Upper lobe of left lung (tissue), 4 donors: ENCODE results near the gene IGSF3.

ENCODE experiments used
- POLR2A ChIP-seq, 4 donors: fragments of 450-650 bp; IDR thresholded peaks; one replicate each; pipeline ENCODE4 v1.5.1; 2016 to 2017; ENCODE audit warnings: antibody characterized with exemption in 4 of 4, mild to moderate bottlenecking in 2 of 4
- POLR2AphosphoS5 ChIP-seq, 2 donors: sonication (generic); formaldehyde crosslinking; IDR thresholded peaks; one replicate each; pipeline ENCODE4 v1.5.1; 2017; ENCODE audit warnings: antibody characterized with exemption in 2 of 2
- TF ChIP-seq, protein P1 (sequence below), 6 experiments: fragments of 450-650 bp in 4 of 6; fragments of 200-600 bp in 2 of 6; sonication (generic) in 2 of 6; IDR thresholded peaks; one replicate each; pipeline ENCODE4 v1.5.1; 2016 to 2019; ENCODE audit warnings: antibody characterized with exemption in 6 of 6

DNA sequence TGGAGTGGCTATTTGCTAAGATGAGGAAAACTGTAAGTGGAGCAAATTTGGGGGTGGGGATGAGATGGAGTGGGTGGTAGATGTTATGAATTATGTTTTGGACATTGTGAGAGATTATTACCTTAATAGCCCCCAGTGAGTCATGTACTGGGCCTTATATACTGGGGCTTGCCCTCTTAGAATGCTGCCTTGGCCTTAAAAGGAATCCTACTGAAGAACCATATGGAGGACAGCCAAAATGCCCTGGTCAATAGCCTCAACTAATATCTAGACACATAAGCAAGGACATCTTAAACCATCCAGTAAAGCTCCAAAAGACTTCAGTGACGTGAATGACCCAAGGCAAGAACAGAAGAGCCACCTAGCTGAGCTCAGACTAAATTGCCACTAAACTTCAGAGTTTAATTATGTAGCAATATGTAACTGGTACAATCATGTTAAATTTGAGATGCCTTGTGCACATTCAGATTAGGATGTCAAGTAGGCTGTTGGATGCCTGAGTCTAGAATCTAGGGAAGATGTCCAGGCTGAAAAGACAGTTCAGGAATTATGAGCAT is 13.9 kb upstream of the IGSF3 start:
- TF ChIP-seq, protein P1, sequence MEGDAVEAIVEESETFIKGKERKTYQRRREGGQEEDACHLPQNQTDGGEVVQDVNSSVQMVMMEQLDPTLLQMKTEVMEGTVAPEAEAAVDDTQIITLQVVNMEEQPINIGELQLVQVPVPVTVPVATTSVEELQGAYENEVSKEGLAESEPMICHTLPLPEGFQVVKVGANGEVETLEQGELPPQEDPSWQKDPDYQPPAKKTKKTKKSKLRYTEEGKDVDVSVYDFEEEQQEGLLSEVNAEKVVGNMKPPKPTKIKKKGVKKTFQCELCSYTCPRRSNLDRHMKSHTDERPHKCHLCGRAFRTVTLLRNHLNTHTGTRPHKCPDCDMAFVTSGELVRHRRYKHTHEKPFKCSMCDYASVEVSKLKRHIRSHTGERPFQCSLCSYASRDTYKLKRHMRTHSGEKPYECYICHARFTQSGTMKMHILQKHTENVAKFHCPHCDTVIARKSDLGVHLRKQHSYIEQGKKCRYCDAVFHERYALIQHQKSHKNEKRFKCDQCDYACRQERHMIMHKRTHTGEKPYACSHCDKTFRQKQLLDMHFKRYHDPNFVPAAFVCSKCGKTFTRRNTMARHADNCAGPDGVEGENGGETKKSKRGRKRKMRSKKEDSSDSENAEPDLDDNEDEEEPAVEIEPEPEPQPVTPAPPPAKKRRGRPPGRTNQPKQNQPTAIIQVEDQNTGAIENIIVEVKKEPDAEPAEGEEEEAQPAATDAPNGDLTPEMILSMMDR (IDR thresholded peaks at IDR 0.05), result no peak
- TF ChIP-seq POLR2A (IDR thresholded peaks at IDR 0.05), result no peak
- TF ChIP-seq POLR2AphosphoS5 (IDR thresholded peaks at IDR 0.05), result no peak
